Fibroblast of skin of right quadriceps (primary cell): ENCODE measurements around the gene VAV2.
A peak's percentile ranks its signal among the peaks of the same experiment; 100 is the strongest.

ENCODE experiments used
- DNase-seq: peaks from one replicate; pipeline ENCODE4 v3.0.0-alpha.2; 2013

The VAV2 gene

GRCh38 chr9:134028076-134028475, 36.0 kb upstream of the VAV2 start:
- DNase-seq: no peak

GRCh38 chr9:134027561-134027960, 35.4 kb upstream of the VAV2 start:
- no peak for DNase-seq

- no peak for DNase-seq
Observed at GRCh38 chr9:134026981-134027380, 34.9 kb upstream of the VAV2 start.

- no peak for DNase-seq
Observed at GRCh38 chr9:134026581-134026980, 34.5 kb upstream of the VAV2 start.

GRCh38 chr9:134025606-134026541, 33.8 kb upstream of the VAV2 start:
- peak; percentile 27 for DNase-seq

GRCh38 chr9:134024828-134025605, 32.9 kb upstream of the VAV2 start, which contains the start of gene BRD3OS:
BRD3OS (plus strand) TSS chr9:134025481; CDS start chr9:134026748, 1,267 bp downstream.
- peak; percentile 100 for DNase-seq

GRCh38 chr9:134024214-134024792, 32.2 kb upstream of the VAV2 start:
- no peak for DNase-seq

GRCh38 chr9:134014946-134015345, 22.8 kb upstream of the VAV2 start:
- no peak for DNase-seq

GRCh38 chr9:134011401-134011800, 19.3 kb upstream of the VAV2 start:
- no peak for DNase-seq

GRCh38 chr9:134010310-134011173, 18.4 kb upstream of the VAV2 start:
- no peak for DNase-seq

GRCh38 chr9:134007571-134007970, 15.4 kb upstream of the VAV2 start:
- DNase-seq: no peak

- DNase-seq: no peak
Observed at GRCh38 chr9:134007150-134007549, 15.0 kb upstream of the VAV2 start.

- no peak for DNase-seq
Observed at GRCh38 chr9:134005381-134005780, 13.3 kb upstream of the VAV2 start.

- DNase-seq: no peak
Observed at GRCh38 chr9:134004881-134005280, 12.8 kb upstream of the VAV2 start.

GRCh38 chr9:134004131-134004873, 12.2 kb upstream of the VAV2 start:
- DNase-seq: no peak

- DNase-seq: no peak
Observed at GRCh38 chr9:134003237-134003636, 11.1 kb upstream of the VAV2 start.

- DNase-seq: no peak
Observed at GRCh38 chr9:134002796-134003195, 10.7 kb upstream of the VAV2 start.

- DNase-seq: no peak
Observed at GRCh38 chr9:133999851-134000265, 7.7 kb upstream of the VAV2 start.

GRCh38 chr9:133998915-133999595, 6.9 kb upstream of the VAV2 start:
- peak; percentile 52 for DNase-seq

GRCh38 chr9:133997584-133997983, 5.5 kb upstream of the VAV2 start:
- no peak for DNase-seq
